Small intestine (tissue), 7 donors: Measurements from ENCODE around the gene ARMC6. TPM values are rescaled to one million over a fixed set of nuclear protein-coding genes. Genes with fewer than 3 reads are reported as not detected.
"Not testable (repeated sequence)": the region's sequence is repeated elsewhere in the genome, so short reads cannot be mapped to it uniquely, and the experiment has no call there.

Experiments
- DNase-seq, 2 donors: peaks; one replicate each; pipeline versions ENCODE4 v3.0.0 to v3.0.0-alpha.2; 2013
- FAIRE-seq: peaks from 2 replicates; lab custom pipeline; 2012; peaks lifted over from hg19 to GRCh38; lab: Jason Lieb, UNC
- H3K27ac ChIP-seq, 3 donors: one replicate each; pipeline ENCODE4 v1.5.1; 2013; ENCODE audit warnings: low read length in 2 of 3, mild to moderate bottlenecking in 2 of 3, control low read depth in 1 of 3, inconsistent platforms in 1 of 3, low read depth in 1 of 3, moderate library complexity in 1 of 3
- H3K27me3 ChIP-seq, 3 donors: one replicate each; pipeline ENCODE4 v1.6.1; 2013; ENCODE audit warnings: low read length in 3 of 3, inconsistent platforms in 1 of 3; ENCODE audit not compliant: control insufficient read depth in 3 of 3, insufficient read depth in 3 of 3
- H3K36me3 ChIP-seq, 3 donors: one replicate each; pipeline ENCODE4 v1.6.1; 2013; ENCODE audit warnings: low read length in 3 of 3, inconsistent platforms in 1 of 3, low read depth in 1 of 3, mild to moderate bottlenecking in 1 of 3, moderate library complexity in 1 of 3; ENCODE audit not compliant: control insufficient read depth in 3 of 3, insufficient read depth in 2 of 3
- H3K4me1 ChIP-seq, 3 donors: one replicate each; pipeline ENCODE4 v1.6.1; 2013; ENCODE audit warnings: low read length in 2 of 3, inconsistent platforms in 1 of 3, low read depth in 1 of 3, mild to moderate bottlenecking in 1 of 3, moderate library complexity in 1 of 3; ENCODE audit not compliant: control insufficient read depth in 3 of 3, insufficient read depth in 2 of 3
- H3K4me3 ChIP-seq, 3 donors: one replicate each; pipeline ENCODE4 v1.5.1; 2013; ENCODE audit warnings: low read length in 3 of 3, control low read depth in 1 of 3, inconsistent platforms in 1 of 3, low read depth in 1 of 3, mild to moderate bottlenecking in 1 of 3, moderate library complexity in 1 of 3
- H3K9me3 ChIP-seq, 2 donors: one replicate each; pipeline ENCODE4 v1.6.1; 2013; ENCODE audit warnings: low read depth in 1 of 2, low read length in 1 of 2; ENCODE audit not compliant: control insufficient read depth in 2 of 2, insufficient read depth in 1 of 2
- WGBS, 3 donors: extraction: QIAGEN DNeasy Blood & Tissue Kit; methylation state at CpG; one replicate each; pipeline ENCODE4 v1.1.7; 2013; 5-methylcytosine and 5-hydroxymethylcytosine counted together
- polyA plus RNA-seq, 4 donors: library from polyadenylated mRNA; stranded (reverse) in 3 of 4; unstranded in 1 of 4; fragments of 200-250 nt in 3 of 4; fragments of 120-200 nt in 1 of 4; gene quantifications; one replicate each; pipeline versions ENCODE4 v1.2.1 to v1.2.3, GENCODE V29; 2013
- donor health status: healthy with polysubstance abuse.
- donor health status: control.
- donor health status: control.
- donor health status: Bipolar disorder and iron deficiency.
- donor health status: healthy.

ARMC6 gene
- polyA plus RNA-seq, 4 donors = 17.4 to 25.1 (median 21.2) TPM

DNA sequence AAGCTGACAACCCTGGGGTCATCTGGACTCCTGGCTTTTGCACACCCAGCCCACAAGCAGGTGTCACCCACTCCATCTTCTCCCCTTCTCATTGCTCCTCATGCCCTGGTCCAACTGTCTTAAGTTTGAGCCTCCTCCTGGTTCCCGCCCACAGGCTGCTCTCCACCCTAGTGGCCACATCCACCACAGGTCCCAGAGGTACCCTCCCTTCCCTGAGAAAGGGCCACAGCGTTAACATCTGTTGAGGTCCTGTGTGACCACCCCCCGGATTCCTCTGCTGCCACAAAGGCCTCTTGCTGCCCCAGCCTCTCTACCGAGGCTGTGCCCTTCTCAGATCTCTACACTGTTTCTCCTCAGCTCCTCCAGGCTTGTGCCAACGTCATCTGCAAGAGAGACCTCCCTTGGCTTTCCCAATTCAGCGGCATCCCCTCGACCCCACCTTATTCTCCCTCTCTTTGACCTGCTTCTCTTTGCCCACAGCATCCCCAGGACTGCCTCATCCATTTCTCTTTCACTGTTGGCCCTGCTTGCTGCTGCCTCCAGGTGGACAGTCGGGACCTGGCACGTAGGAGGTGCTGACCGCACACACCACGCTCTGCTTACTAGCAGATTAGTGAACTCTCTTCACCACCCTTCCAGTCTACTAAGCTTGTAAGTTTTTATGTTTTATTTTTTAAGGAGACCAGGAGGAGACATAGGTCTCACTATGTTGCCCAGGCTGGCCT lies 33.3 kb upstream of the ARMC6 start:
- Histone ChIP-seq H3K36me3 (peaks cover 4 to 82% (median 18%) of the 10 kb centered on the region in 3 donors), H3K9me3 (no peaks in the 10 kb centered on the region), H3K4me3 (no peak overlapping the region), H3K27ac (no peak overlapping the region), H3K27me3 (no peaks in the 10 kb centered on the region), H3K4me1 (no peaks in the 10 kb centered on the region)
- no peak for DNase-seq
- 86 to 92% (median 88%) methylated on average over 11 of the region's 11 CpGs for WGBS, 3 donors
- no peak for FAIRE-seq

DNA sequence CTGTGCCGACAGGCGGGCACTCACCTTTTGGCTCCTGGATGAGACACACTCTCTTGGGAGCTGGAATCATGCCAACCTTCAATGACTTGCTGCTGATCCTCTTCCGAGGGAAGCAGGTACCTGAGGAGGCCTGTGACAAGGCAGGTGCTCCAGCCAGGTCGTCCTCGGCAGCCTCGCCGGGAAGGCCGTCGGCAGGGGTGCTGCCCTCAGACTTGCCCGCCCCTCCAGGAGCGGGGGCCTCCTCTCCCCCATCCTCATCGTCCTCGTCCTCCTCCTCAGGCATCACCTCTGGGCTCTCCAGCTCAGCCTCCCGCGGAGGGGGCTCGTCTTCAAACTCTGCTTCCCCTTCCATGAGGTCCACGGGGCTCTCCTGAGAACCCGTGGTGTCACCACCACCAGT lies 29.3 kb upstream of the ARMC6 start:
- DNase-seq (no peak), FAIRE-seq (no peak)
- Histone ChIP-seq H3K36me3 (peaks cover 11 to 86% (median 21%) of the 10 kb centered on the region in 3 donors), H3K9me3 (no peaks in the 10 kb centered on the region), H3K4me1 (no peaks in the 10 kb centered on the region), H3K27ac (no peak overlapping the region), H3K27me3 (no peaks in the 10 kb centered on the region), H3K4me3 (no peak overlapping the region)
- WGBS, 3 donors = 93 to 96% (median 93%) methylated on average over 18 of the region's 18 CpGs

GRCh38 chr19:19006213-19006612 lies 27.2 kb upstream of the ARMC6 start:
- Histone ChIP-seq H3K4me3 (no peak overlapping the region), H3K27me3 (no peaks in the 10 kb centered on the region), H3K4me1 (no peaks in the 10 kb centered on the region), H3K9me3 (no peaks in the 10 kb centered on the region), H3K27ac (no peak overlapping the region), H3K36me3 (peaks cover 14 to 87% (median 24%) of the 10 kb centered on the region in 3 donors)
- 74 to 86% (median 81%) methylated on average over 3 of the region's 3 CpGs for WGBS, 3 donors
- FAIRE-seq (no peak), DNase-seq (no peak)

- H3K27me3 ChIP-seq = no peaks in the 10 kb centered on the region
- no peak for FAIRE-seq
- no peaks in the 10 kb centered on the region for H3K9me3 ChIP-seq
- DNase-seq = no peak
- 94 to 97% (median 96%) methylated on average over 17 to 18 of the region's 18 CpGs for WGBS, 3 donors
- H3K4me1 ChIP-seq = no peaks in the 10 kb centered on the region
- H3K27ac ChIP-seq = no peak overlapping the region
- H3K4me3 ChIP-seq = no peak overlapping the region
- peaks cover 16 to 82% (median 21%) of the 10 kb centered on the region in 3 donors for H3K36me3 ChIP-seq
These were observed 23.5 kb upstream of the ARMC6 start for GRCh38 chr19:19009951-19010350.

- Histone ChIP-seq H3K36me3 (peaks cover 14 to 81% (median 18%) of the 10 kb centered on the region in 3 donors), H3K27me3 (no peaks in the 10 kb centered on the region), H3K4me1 (no peaks in the 10 kb centered on the region), H3K27ac (no peak overlapping the region), H3K9me3 (no peaks in the 10 kb centered on the region), H3K4me3 (no peak overlapping the region)
- DNase-seq = no peak
- WGBS, 3 donors = 89 to 92% (median 92%) methylated on average over 5 of the region's 5 CpGs
- FAIRE-seq = no peak
These were observed 22.9 kb upstream of the ARMC6 start for GRCh38 chr19:19010551-19010950.

DNA sequence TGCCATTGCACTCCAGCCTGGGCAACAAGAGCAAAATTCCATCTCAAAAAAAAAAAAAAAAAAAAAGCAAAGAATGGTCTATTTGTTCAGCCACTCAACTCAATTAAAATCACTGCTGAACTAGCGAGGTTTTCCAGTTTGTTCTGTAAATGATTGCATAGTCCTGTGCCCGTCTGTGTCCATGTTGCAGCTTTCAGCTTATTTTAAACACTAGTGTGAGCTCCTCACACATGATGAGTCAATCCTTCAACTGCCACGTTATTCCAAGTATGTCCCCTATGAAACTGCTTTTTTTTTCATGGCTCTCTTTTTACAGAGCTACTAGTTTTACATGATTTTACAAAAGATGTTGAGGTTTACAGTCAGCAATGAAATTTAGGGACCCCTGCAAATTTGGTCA lies 12.3 kb upstream of the ARMC6 start:
- Histone ChIP-seq H3K36me3 (peaks cover 19 to 64% (median 32%) of the 10 kb centered on the region in 3 donors), H3K27me3 (no peaks in the 10 kb centered on the region), H3K4me3 (no peak overlapping the region), H3K4me1 (peaks cover 0 to 5% (median 0%) of the 10 kb centered on the region in 3 donors), H3K9me3 (no peaks in the 10 kb centered on the region), H3K27ac (no peak overlapping the region)
- FAIRE-seq (no peak), DNase-seq (no peak)
- WGBS, 3 donors = 50 to 54% (median 51%) methylated on average over 3 of the region's 3 CpGs

GRCh38 chr19:19022380-19022961 lies 10.9 kb upstream of the ARMC6 start:
- Histone ChIP-seq H3K4me3 (no peak overlapping the region), H3K4me1 (no peaks in the 10 kb centered on the region), H3K9me3 (no peaks in the 10 kb centered on the region), H3K36me3 (peaks cover 13 to 63% (median 26%) of the 10 kb centered on the region in 3 donors), H3K27me3 (no peaks in the 10 kb centered on the region), H3K27ac (no peak overlapping the region)
- no peak for DNase-seq
- no peak for FAIRE-seq
- WGBS, 3 donors = 81 to 91% (median 84%) methylated on average over 4 of the region's 4 CpGs

- not testable (repeated sequence) for FAIRE-seq, H3K4me1 ChIP-seq, H3K9me3 ChIP-seq, H3K27me3 ChIP-seq, H3K27ac ChIP-seq, H3K4me3 ChIP-seq, DNase-seq
- 88 to 100% (median 98%) methylated on average over 1 of the region's 1 CpG for WGBS, 3 donors
- peaks cover 18 to 62% (median 30%) of the 10 kb centered on the region in 3 donors for H3K36me3 ChIP-seq
These were observed 10.0 kb upstream of the ARMC6 start for GRCh38 chr19:19023376-19023775.
